MM.1S (cell line): ENCODE results near the gene FGF12.

ENCODE experiments used
- EZH2 ChIP-seq: fragments of 300-600 bp; sonication (generic); optimal IDR thresholded peaks from 2 replicates; pipeline ENCODE3; 2017; ENCODE audit warnings: low read depth, mild to moderate bottlenecking, antibody characterized with exemption, low read length, mixed read lengths
- TF ChIP-seq, protein P1 (sequence below): fragments of 300-600 bp; sonication (generic); IDR thresholded peaks from 2 replicates; pipeline ENCODE4 v1.5.1; 2016; ENCODE audit warnings: antibody characterized with exemption, low read length, mixed read lengths

DNA sequence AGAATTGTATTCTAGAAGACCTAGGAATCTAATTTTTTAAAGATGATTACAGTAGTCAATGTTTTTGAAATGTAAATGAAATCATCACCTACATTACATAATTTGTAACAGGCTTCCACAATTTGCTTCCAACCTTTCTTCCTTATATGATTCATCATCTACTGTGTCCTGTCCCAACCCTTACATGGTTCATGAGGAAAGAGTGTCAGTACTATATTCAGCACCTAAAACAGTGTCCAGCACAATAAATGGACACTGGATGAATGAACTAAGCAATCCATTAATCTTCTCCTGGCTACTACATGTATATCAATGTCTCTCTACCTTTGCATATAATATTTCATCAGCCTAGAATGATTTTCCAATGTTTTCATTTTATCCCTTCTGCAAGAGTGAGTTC is 12.2 kb downstream of the FGF12 start:
- TF ChIP-seq, protein P1, sequence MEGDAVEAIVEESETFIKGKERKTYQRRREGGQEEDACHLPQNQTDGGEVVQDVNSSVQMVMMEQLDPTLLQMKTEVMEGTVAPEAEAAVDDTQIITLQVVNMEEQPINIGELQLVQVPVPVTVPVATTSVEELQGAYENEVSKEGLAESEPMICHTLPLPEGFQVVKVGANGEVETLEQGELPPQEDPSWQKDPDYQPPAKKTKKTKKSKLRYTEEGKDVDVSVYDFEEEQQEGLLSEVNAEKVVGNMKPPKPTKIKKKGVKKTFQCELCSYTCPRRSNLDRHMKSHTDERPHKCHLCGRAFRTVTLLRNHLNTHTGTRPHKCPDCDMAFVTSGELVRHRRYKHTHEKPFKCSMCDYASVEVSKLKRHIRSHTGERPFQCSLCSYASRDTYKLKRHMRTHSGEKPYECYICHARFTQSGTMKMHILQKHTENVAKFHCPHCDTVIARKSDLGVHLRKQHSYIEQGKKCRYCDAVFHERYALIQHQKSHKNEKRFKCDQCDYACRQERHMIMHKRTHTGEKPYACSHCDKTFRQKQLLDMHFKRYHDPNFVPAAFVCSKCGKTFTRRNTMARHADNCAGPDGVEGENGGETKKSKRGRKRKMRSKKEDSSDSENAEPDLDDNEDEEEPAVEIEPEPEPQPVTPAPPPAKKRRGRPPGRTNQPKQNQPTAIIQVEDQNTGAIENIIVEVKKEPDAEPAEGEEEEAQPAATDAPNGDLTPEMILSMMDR = no peak
- no peak for TF ChIP-seq EZH2
